ENCODE data around the gene LNPK.
"Not testable (repeated sequence)": the region's sequence is repeated elsewhere in the genome, so short reads cannot be mapped to it uniquely, and the experiment has no call there.

The LNPK gene

GRCh38 chr2:176001281-176001915, 669 bp downstream of the LNPK start:
- peak; percentile 45 for DNase-seq (ENCODE audit: low read depth)
- TF ChIP-seq CTCF (conservative IDR thresholded peaks at IDR 0.05; ENCODE audit: low read length), result no peak; the same call in 1 of the 2 replicates
- H3K4me3 ChIP-seq (ENCODE audit: low read length), result peak overlapping the region; percentile 86

GRCh38 chr2:175999283-175999819, 2.7 kb downstream of the LNPK start:
- no peak overlapping the region for H3K4me3 ChIP-seq (ENCODE audit: low read length)
- no peak for TF ChIP-seq CTCF (conservative IDR thresholded peaks at IDR 0.05; ENCODE audit: low read length)
- DNase-seq (ENCODE audit: low read depth), result no peak

- no peak for TF ChIP-seq CTCF (conservative IDR thresholded peaks at IDR 0.05; ENCODE audit: low read length)
- no peak overlapping the region for H3K4me3 ChIP-seq (ENCODE audit: low read length)
- DNase-seq (ENCODE audit: low read depth), result no peak
Measured at GRCh38 chr2:175990099-175990498, 12.0 kb downstream of the LNPK start.

GRCh38 chr2:175987126-175987525, 14.9 kb downstream of the LNPK start:
- DNase-seq (ENCODE audit: low read depth), result not testable (repeated sequence)

GRCh38 chr2:175984846-175985245, 17.2 kb downstream of the LNPK start:
- peak; percentile 8 for DNase-seq (ENCODE audit: low read depth)

More at GRCh38 chr2:175987126-175987525, 14.9 kb downstream of the LNPK start:
- not testable (repeated sequence) for H3K4me3 ChIP-seq (ENCODE audit: low read length)

GRCh38 chr2:175981551-175981950, 20.5 kb downstream of the LNPK start:
- DNase-seq (ENCODE audit: low read depth), result no peak
- H3K4me3 ChIP-seq (ENCODE audit: low read length), result no peak overlapping the region
- TF ChIP-seq CTCF (conservative IDR thresholded peaks at IDR 0.05; ENCODE audit: low read length), result no peak

More at GRCh38 chr2:175984846-175985245, 17.2 kb downstream of the LNPK start:
- no peak overlapping the region for H3K4me3 ChIP-seq (ENCODE audit: low read length)
- no peak for TF ChIP-seq CTCF (conservative IDR thresholded peaks at IDR 0.05; ENCODE audit: low read length)

- no peak for TF ChIP-seq CTCF (conservative IDR thresholded peaks at IDR 0.05; ENCODE audit: low read length)
- no peak overlapping the region for H3K4me3 ChIP-seq (ENCODE audit: low read length)
- DNase-seq (ENCODE audit: low read depth), result no peak
Measured at GRCh38 chr2:175976391-175977157, 25.5 kb downstream of the LNPK start.

All from AG10803 (cell line).